Stimulated activated CD4-positive, alpha-beta T cell treated with anti-CD3 and anti-CD28 coated beads, Interleukin-4, amount 100 ng/mL, for 48 hours (primary cell): ENCODE data around the gene ALCAM.
"Not testable (repeated sequence)": the region's sequence is repeated elsewhere in the genome, so short reads cannot be mapped to it uniquely, and the experiment has no call there.

ENCODE experiments used
- DNase-seq, 2 donors: peaks; one replicate each; pipeline ENCODE4 v3.0.0-alpha.2; 2020; ENCODE audit warnings: low read depth in 2 of 2

The ALCAM gene

GRCh38 chr3:105584003-105584790 is 217.5 kb downstream of the ALCAM start:
- no peak for DNase-seq

GRCh38 chr3:105593315-105593714 is 226.6 kb downstream of the ALCAM start:
- no peak for DNase-seq

- no peak for DNase-seq
Observed at GRCh38 chr3:105594219-105594618, 227.5 kb downstream of the ALCAM start.

GRCh38 chr3:105598042-105598796 is 231.5 kb downstream of the ALCAM start:
- no peak for DNase-seq

- DNase-seq = no peak
Observed at GRCh38 chr3:105599350-105599749, 232.6 kb downstream of the ALCAM start.

GRCh38 chr3:105601756-105602155 is 235.0 kb downstream of the ALCAM start:
- not testable (repeated sequence) for DNase-seq

GRCh38 chr3:105602286-105602685 is 235.6 kb downstream of the ALCAM start:
- DNase-seq = not testable (repeated sequence)

GRCh38 chr3:105603516-105603915 is 236.8 kb downstream of the ALCAM start:
- DNase-seq = not testable (repeated sequence)

- DNase-seq = no peak
Observed at GRCh38 chr3:105606016-105606415, 239.3 kb downstream of the ALCAM start.

GRCh38 chr3:105608623-105609022 is 241.9 kb downstream of the ALCAM start:
- DNase-seq = no peak

GRCh38 chr3:105610473-105610872 is 243.8 kb downstream of the ALCAM start:
- no peak for DNase-seq

- DNase-seq = no peak
Observed at GRCh38 chr3:105611304-105612192, 244.8 kb downstream of the ALCAM start.

- no peak for DNase-seq
Observed at GRCh38 chr3:105613120-105613519, 246.4 kb downstream of the ALCAM start.

GRCh38 chr3:105614288-105615030 is 247.8 kb downstream of the ALCAM start:
- DNase-seq = no peak

- no peak for DNase-seq
Observed at GRCh38 chr3:105615814-105616213, 249.1 kb downstream of the ALCAM start.

GRCh38 chr3:105616374-105617121 is 249.8 kb downstream of the ALCAM start:
- no peak for DNase-seq

- no peak for DNase-seq
Observed at GRCh38 chr3:105618556-105618955, 251.8 kb downstream of the ALCAM start.

GRCh38 chr3:105619651-105620050 is 252.9 kb downstream of the ALCAM start:
- DNase-seq = no peak

- no peak for DNase-seq
Observed at GRCh38 chr3:105620236-105620635, 253.5 kb downstream of the ALCAM start.

- DNase-seq = no peak
Observed at GRCh38 chr3:105622169-105622568, 255.5 kb downstream of the ALCAM start.
